ENCODE measurements around the gene UTS2R.

GRCh38 chr17:82399601-82400101 lies 28.1 kb downstream of the UTS2R start:
- TF ChIP-seq, protein P1, sequence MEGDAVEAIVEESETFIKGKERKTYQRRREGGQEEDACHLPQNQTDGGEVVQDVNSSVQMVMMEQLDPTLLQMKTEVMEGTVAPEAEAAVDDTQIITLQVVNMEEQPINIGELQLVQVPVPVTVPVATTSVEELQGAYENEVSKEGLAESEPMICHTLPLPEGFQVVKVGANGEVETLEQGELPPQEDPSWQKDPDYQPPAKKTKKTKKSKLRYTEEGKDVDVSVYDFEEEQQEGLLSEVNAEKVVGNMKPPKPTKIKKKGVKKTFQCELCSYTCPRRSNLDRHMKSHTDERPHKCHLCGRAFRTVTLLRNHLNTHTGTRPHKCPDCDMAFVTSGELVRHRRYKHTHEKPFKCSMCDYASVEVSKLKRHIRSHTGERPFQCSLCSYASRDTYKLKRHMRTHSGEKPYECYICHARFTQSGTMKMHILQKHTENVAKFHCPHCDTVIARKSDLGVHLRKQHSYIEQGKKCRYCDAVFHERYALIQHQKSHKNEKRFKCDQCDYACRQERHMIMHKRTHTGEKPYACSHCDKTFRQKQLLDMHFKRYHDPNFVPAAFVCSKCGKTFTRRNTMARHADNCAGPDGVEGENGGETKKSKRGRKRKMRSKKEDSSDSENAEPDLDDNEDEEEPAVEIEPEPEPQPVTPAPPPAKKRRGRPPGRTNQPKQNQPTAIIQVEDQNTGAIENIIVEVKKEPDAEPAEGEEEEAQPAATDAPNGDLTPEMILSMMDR (IDR thresholded peaks at IDR 0.05 in 4 of 5, conservative IDR thresholded peaks at IDR 0.05 in 1 of 5), result no peak
- no peak for TF ChIP-seq POLR2A (IDR thresholded peaks at IDR 0.05)
